GM06990 (cell line): ENCODE results near the gene RABGEF1.
"Not testable (repeated sequence)": the region's sequence is repeated elsewhere in the genome, so short reads cannot be mapped to it uniquely, and the experiment has no call there.

Source experiments
- DNase-seq: peaks from one replicate; pipeline ENCODE4 v3.0.0-alpha.2; 2011; ENCODE audit not compliant: insufficient read length; ENCODE audit errors: extremely low read depth
- H3K27me3 ChIP-seq: replicated peaks from 2 replicates; pipeline ENCODE4 v1.6.0; 2011; ENCODE audit warnings: low read length; ENCODE audit not compliant: control insufficient read depth, insufficient read depth
- H3K36me3 ChIP-seq: 2 replicates; pipeline ENCODE4 v1.5.1; 2011; ENCODE audit warnings: low read length; ENCODE audit not compliant: control insufficient read depth, insufficient read depth
- H3K4me3 ChIP-seq: replicated peaks from 2 replicates; pipeline ENCODE4 v1.5.1; 2011; ENCODE audit warnings: low read depth, mild to moderate bottlenecking, control low read depth, low read length
- CTCF ChIP-seq: IDR thresholded peaks from 2 replicates; pipeline ENCODE4 v1.5.1; 2011; ENCODE audit warnings: low read length, control low read depth, mild to moderate bottlenecking, inconsistent platforms; ENCODE audit not compliant: insufficient read depth, poor library complexity, severe bottlenecking

Gene RABGEF1

DNA sequence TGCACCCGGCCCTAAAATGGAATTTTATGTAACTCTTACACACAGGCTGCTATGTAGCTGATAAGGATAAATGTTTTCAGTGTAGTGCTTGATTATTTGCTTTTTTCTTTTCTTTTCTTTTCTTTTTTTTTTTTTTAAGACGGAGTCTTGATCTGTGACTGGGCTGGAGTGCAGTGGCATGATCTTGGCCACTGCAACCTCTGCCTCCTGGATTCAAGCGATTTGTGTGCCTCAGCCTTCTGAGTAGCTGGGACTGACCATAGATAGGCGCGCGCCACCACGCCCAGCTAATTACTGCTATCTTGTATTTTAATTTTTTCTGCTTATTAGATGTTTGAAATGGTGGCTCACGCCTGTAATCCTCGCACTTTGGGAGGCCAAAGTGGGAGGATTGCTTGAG lies 3.4 kb downstream of the RABGEF1 start:
- Histone ChIP-seq H3K4me3 (no peak overlapping the region), H3K27me3 (no peaks in the 10 kb centered on the region), H3K36me3 (no peaks in the 10 kb centered on the region)
- TF ChIP-seq CTCF, result no peak
- no peak for DNase-seq

DNA sequence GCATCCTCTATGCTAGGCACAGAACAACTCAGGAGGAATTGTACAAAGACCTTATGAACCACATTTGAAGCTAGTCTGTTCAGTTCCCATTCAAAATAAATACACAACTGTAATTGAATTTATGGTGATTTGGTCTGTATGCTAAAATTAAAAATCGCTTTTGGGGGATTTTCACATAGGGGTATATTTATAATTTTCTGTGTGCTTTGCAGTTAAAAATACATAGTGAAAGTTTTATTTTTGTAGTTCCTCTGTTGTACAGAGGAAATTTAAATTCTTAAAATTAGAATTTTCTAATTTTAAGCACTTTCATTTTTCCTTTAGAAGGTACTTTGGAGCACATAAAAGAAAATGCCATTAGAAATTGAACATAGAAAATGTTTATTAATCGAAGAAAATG lies 6.9 kb downstream of the RABGEF1 start:
- DNase-seq, result no peak
- no peaks in the 10 kb centered on the region for H3K27me3 ChIP-seq
- TF ChIP-seq CTCF, result no peak
- H3K36me3 ChIP-seq, result no peaks in the 10 kb centered on the region
- H3K4me3 ChIP-seq, result peak overlapping the region; percentile 17

DNA sequence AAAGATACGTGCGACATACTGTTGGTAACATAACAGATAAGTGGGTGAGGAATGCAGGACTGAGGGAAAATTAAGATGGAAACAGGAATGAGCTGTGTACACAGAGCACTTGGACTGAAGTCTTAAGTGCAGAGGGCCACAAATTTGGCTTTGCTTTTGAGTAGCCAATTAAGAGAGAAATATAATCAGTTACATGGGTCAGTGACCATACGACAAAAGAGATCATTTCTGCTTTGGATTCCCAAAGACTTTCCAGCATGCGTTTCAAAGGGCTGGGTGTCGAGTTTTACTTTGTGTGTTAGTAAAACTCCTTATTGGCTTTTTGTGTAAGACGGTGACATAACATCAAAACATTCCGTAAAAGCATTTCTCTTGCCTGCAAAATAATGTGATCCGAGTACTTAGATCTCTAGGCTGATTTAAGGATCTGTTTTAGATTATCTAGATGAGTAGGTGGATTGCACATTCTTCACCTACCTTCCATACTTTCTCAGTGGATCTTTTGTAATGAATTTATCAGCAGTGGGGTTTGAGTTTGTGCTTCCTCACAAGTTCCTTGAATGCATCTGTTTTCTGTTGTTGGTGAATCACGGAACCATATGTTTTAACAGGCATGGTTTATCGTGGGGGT lies 7.5 kb downstream of the RABGEF1 start:
- TF ChIP-seq CTCF, result no peak
- H3K27me3 ChIP-seq, result no peaks in the 10 kb centered on the region
- no peak for DNase-seq
- H3K36me3 ChIP-seq, result no peaks in the 10 kb centered on the region
- H3K4me3 ChIP-seq, result 0 out of 2 replicates have a peak overlapping the region, but pooled peaks have one; percentile 12

DNA sequence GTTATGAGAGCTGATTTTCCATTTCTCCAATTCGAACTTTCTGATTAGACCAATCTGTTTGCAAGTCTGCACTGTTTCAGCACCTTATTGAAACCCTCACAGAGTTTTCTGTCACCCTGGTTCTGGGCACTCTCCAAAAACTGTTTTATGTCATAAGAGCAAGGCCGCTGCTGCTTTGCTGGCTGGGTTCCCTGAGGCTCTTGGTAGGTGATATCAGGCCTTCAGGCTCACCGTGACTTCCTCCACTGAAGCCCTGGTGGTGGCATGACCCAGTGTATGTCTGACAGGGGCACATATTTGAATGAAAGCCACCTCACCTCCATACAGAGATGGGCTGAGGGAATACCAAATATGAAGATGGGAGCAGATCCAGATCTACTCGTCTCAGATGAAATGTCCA lies 8.3 kb downstream of the RABGEF1 start:
- no peak for DNase-seq
- H3K4me3 ChIP-seq, result no peak overlapping the region
- H3K36me3 ChIP-seq, result no peaks in the 10 kb centered on the region
- TF ChIP-seq CTCF, result no peak
- no peaks in the 10 kb centered on the region for H3K27me3 ChIP-seq

- H3K36me3 ChIP-seq, result no peaks in the 10 kb centered on the region
- no peak for DNase-seq
- no peak for TF ChIP-seq CTCF
- H3K4me3 ChIP-seq, result no peak overlapping the region
- no peaks in the 10 kb centered on the region for H3K27me3 ChIP-seq
These were observed 11.4 kb downstream of the RABGEF1 start for GRCh38 chr7:66751945-66752344.

DNA sequence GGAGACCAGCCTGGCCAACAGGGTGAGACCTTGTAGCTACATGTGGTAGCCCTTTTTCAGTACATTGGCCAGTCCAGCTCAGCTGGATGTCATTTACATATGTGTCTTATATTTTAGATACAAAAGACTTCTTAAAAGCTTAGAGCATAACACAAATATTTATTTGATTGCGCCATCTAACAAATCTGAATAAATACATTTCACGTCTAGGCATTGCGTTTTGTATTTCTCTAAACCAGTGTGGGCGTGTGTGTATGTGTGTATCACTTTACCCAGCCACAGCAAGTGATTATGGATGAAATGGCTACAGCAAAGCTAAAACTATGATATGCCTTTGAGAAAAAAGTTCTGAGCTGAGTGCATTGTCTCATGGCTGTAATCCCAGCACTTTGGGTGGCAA lies 14.0 kb downstream of the RABGEF1 start:
- Histone ChIP-seq H3K27me3 (no peaks in the 10 kb centered on the region), H3K36me3 (no peaks in the 10 kb centered on the region; the same call in 1 of the 2 replicates), H3K4me3 (no peak overlapping the region)
- no peak for DNase-seq
- TF ChIP-seq CTCF, result no peak

GRCh38 chr7:66755059-66755458 lies 14.5 kb downstream of the RABGEF1 start:
- not testable (repeated sequence) for DNase-seq, H3K27me3 ChIP-seq, H3K4me3 ChIP-seq, H3K36me3 ChIP-seq

GRCh38 chr7:66756227-66756626 lies 15.7 kb downstream of the RABGEF1 start:
- not testable (repeated sequence) for H3K4me3 ChIP-seq, H3K36me3 ChIP-seq, H3K27me3 ChIP-seq, DNase-seq
